Testis (tissue), 3 donors: ENCODE measurements around the gene SH2B3. TPM values are rescaled to one million over a fixed set of nuclear protein-coding genes. Genes with fewer than 3 reads are reported as not detected.

Experiments
- DNase-seq: peaks from one replicate; pipeline ENCODE4 v3.0.0-alpha.2; 2019
- H3K27ac ChIP-seq, 2 donors: fragments of 200-600 bp; sonication (generic); one replicate each; pipeline ENCODE4 v1.5.1; 2019
- H3K27me3 ChIP-seq: fragments of 200-600 bp; sonication (generic); one replicate; pipeline ENCODE4 v1.5.1; 2019
- H3K36me3 ChIP-seq: fragments of 200-600 bp; sonication (generic); one replicate; pipeline ENCODE4 v1.5.1; 2017; ENCODE audit warnings: low read depth; ENCODE audit errors: missing control alignments
- H3K4me1 ChIP-seq: fragments of 200-600 bp; sonication (generic); one replicate; pipeline ENCODE4 v1.5.1; 2019
- H3K4me3 ChIP-seq, 2 donors: fragments of 200-600 bp; sonication (generic); one replicate each; pipeline ENCODE4 v1.5.1; 2017 to 2019
- H3K9me3 ChIP-seq: fragments of 200-600 bp; sonication (generic); one replicate; pipeline ENCODE4 v1.5.1; 2017
- POLR2A ChIP-seq: fragments of 450-650 bp; IDR thresholded peaks from one replicate; pipeline ENCODE4 v1.6.1; 2017; ENCODE audit warnings: antibody characterized with exemption, mild to moderate bottlenecking, moderate library complexity
- WGBS, 2 donors: methylation state at CpG; one replicate each; pipeline ENCODE4 v1.1.5; 2018; 5-methylcytosine and 5-hydroxymethylcytosine counted together
- intact Hi-C: fragments of 100-400 bp; cut with DNase I; formaldehyde crosslinking; loops from one replicate; pipeline ENCODE4 v1.15.1; 2023; ENCODE audit warnings: low total_unique reads
- polyA plus RNA-seq: library from polyadenylated mRNA; stranded (reverse); fragments of 350-450 nt; fragmentation: Illumina TruSeq; extraction: RNeasy Lipid Tissue Mini Kit (QIAGEN cat#74804); gene quantifications from one replicate; pipeline ENCODE4 v1.2.3, GENCODE V29; 2014; ENCODE audit warnings: low read depth, low replicate concordance; ENCODE audit not compliant: insufficient read depth
- total RNA-seq, 2 donors: library from RNA; depleted of rRNA; stranded (reverse); fragments of >200 nt; gene quantifications; one replicate each; pipeline ENCODE4 v1.2.3, GENCODE V29; 2016
- TF ChIP-seq, protein P1 (sequence below), 3 experiments: fragments of 450-650 bp in 2 of 3; fragments of 200-600 bp in 1 of 3; sonication (generic) in 1 of 3; IDR thresholded peaks; one replicate each; pipeline ENCODE4 v1.5.1; 2016 to 2019; ENCODE audit warnings: antibody characterized with exemption in 3 of 3, mild to moderate bottlenecking in 2 of 3, moderate library complexity in 1 of 3

The SH2B3 gene
- total and polyA plus RNA-seq, 3 donors from 2014 or later, result 22.0 to 38.1 (median 36.9) TPM

DNA sequence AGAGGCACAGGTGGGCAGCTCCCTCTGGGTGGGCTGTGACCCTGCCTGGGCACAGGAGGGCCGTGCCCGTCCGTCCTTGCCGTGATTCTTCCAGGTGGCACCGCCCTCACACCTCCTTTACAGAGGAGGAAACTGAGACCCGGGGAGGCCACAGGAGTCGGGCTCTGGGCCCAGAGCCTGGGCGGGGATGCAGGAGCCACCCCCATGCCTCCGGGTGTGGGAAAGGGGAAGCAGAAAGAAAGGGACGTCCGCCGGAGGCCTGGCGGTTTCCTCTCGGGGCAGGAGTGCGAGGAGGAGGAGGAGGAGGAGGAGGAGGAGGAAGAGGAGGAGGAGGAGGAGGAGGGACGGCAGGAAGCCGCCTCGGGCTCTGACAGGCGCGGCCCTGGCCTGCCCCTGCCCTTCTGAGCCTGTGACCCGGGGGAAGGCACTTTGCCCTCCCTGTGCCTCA is 23.0 kb downstream of the SH2B3 start:
- 70 to 71% methylated on average over 13 to 21 of the region's 21 CpGs for WGBS, 2 donors

DNA sequence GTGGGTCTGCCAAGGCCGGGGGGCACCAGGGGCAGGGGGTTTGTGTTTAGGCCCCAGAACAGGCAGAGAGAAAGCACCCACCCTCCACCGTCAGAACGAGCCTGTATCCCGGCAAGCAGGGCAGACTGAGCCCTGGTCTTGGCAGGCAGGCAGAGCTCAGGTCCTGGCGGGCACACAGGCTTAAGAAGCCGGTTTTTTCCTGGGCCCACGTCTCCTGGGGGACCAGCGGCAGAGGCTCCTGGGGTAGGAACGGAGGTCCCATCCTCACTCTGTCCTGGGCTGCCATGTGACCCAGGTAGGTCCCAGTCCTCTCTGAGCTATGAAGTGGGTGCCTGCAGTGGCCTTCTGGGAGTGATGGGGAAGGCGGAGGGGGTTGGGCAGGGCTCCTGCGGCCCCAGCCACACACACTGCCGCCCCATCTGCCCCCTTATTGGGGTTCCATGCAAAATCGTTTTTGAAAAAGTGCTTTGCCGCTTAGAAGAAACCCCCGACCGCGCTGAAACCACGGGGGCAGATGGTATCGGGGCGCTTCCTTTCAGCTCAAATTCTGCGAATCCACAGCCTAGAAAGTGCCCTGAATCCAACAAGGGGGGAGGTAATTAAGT is 24.2 kb downstream of the SH2B3 start:
- Histone ChIP-seq H3K27me3 (no peaks in the 10 kb centered on the region), H3K27ac (peak overlapping the region; percentile 12 to 29), H3K36me3 (no peaks in the 10 kb centered on the region), H3K4me1 (peaks cover 13% of the 10 kb centered on the region), H3K9me3 (no peaks in the 10 kb centered on the region), H3K4me3 (no peak overlapping the region)
- TF ChIP-seq POLR2A, result no peak
- TF ChIP-seq, protein P1, sequence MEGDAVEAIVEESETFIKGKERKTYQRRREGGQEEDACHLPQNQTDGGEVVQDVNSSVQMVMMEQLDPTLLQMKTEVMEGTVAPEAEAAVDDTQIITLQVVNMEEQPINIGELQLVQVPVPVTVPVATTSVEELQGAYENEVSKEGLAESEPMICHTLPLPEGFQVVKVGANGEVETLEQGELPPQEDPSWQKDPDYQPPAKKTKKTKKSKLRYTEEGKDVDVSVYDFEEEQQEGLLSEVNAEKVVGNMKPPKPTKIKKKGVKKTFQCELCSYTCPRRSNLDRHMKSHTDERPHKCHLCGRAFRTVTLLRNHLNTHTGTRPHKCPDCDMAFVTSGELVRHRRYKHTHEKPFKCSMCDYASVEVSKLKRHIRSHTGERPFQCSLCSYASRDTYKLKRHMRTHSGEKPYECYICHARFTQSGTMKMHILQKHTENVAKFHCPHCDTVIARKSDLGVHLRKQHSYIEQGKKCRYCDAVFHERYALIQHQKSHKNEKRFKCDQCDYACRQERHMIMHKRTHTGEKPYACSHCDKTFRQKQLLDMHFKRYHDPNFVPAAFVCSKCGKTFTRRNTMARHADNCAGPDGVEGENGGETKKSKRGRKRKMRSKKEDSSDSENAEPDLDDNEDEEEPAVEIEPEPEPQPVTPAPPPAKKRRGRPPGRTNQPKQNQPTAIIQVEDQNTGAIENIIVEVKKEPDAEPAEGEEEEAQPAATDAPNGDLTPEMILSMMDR (IDR thresholded peaks at IDR 0.05), result no peak
- DNase-seq, result no peak
- 84 to 93% methylated on average over 5 to 21 of the region's 21 CpGs for WGBS, 2 donors
- intact Hi-C loops, result no loop called here

More for the DNA sequence above, 23.0 kb downstream of the SH2B3 start:
- Histone ChIP-seq H3K36me3 (no peaks in the 10 kb centered on the region), H3K4me1 (peaks cover 9% of the 10 kb centered on the region), H3K4me3 (no peak overlapping the region), H3K27me3 (no peaks in the 10 kb centered on the region), H3K27ac (peak overlapping the region in 1 of 2 donors; percentile 4), H3K9me3 (no peaks in the 10 kb centered on the region)
- no peak for TF ChIP-seq POLR2A
- TF ChIP-seq, protein P1 (IDR thresholded peaks at IDR 0.05), result no peak
- intact Hi-C loops, result no loop called here
- DNase-seq, result no peak

DNA sequence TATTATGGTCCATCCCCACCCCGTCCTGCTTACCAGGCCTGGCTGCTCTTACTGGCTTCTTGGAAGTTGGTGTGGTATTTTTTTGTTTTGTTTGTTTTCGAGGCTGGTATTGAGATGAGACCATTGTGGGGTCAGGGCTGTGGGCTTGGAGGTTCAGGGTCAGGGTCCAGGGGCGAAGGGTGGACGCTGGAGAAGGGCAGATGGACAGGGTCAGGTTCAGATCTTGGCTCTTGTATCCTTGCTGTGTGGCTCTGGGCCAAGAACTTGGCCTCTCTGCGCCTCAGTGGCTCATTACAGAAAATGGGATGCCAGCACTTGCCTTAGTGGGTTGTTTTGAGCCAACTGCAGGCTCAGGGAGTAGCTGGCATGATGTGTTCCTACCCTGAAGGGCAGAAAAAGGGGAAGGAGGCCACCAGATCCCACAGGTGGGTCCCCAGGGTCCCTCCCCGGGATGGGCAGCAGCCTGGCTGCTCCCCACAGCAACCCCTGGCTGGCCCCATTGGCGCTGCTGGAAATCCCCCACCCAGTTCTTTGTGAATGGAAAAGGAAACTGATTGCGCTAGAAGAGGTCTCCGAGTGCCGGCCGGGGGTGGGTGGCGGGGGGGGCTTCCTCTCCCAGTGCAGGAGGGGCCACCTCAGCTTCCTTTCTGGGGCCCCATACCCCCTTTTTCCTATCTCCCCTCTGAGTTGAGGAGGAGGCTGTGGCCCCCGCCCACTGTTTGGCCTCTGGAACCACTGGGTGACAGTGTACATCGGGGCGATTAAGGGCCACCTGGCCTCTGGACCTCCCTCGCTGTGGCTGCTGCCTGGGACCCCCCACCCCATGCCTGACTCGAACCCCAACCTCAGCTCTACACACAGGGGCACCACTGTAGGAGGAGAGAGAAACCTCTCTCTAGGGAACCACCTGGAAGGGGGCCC is 25.0 kb downstream of the SH2B3 start:
- no peaks in the 10 kb centered on the region for H3K9me3 ChIP-seq
- 71 to 76% methylated on average over 9 to 17 of the region's 17 CpGs for WGBS, 2 donors
- intact Hi-C loops, result no loop called here
- no peak for DNase-seq
- H3K27ac ChIP-seq, result peak overlapping the region; percentile 12 to 29
- no peaks in the 10 kb centered on the region for H3K27me3 ChIP-seq
- peaks cover 15% of the 10 kb centered on the region for H3K4me1 ChIP-seq
- no peaks in the 10 kb centered on the region for H3K36me3 ChIP-seq
- TF ChIP-seq, protein P1 (IDR thresholded peaks at IDR 0.05), result no peak
- no peak for TF ChIP-seq POLR2A
- no peak overlapping the region for H3K4me3 ChIP-seq

DNA sequence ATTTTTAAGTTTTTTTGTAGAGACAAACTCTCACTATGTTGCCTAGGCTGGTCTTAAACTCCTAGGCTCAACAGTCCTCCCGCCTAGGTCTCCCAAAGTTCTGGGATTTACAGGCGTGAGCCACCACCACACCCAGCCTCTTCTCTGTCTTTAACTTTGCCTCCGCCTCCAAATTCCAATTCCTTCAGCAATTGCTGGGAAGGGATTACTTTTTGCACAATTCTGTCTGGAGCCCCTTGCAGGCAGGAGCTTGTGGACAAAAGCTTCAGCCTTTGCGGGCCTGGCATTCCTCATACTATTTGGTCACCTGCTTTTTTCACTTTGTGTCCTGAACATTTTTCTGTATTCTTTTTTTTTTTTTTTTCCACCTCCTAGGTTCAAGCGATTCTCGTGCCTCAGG is 26.0 kb downstream of the SH2B3 start:
- no peak for DNase-seq
- 94 to 97% methylated on average over 6 of the region's 6 CpGs for WGBS, 2 donors
- no peak for TF ChIP-seq POLR2A
- TF ChIP-seq, protein P1 (IDR thresholded peaks at IDR 0.05), result no peak
- Histone ChIP-seq H3K27me3 (no peaks in the 10 kb centered on the region), H3K27ac (no peak overlapping the region), H3K4me3 (no peak overlapping the region), H3K36me3 (no peaks in the 10 kb centered on the region), H3K4me1 (peaks cover 15% of the 10 kb centered on the region), H3K9me3 (no peaks in the 10 kb centered on the region)
- intact Hi-C loops, result no loop called here
